ENCODE data around the gene NUAK2. TPM values are rescaled to one million over a fixed set of nuclear protein-coding genes. Genes with fewer than 3 reads are reported as not detected.

The NUAK2 gene
- total RNA-seq, 1 experiment from 2014 or later, result 25.7 TPM

- ChIA-PET CTCF (interaction anchor here (0.7 to 3.3 kb wide), 6 partner anchors 15 to 167 kb away, joined by 4 to 38 read pairs (median 6); no protein-coding TSS in a partner anchor), POLR2A (interaction anchor here (0.8 to 3.8 kb wide), 4 partner anchors 14 to 45 kb away, joined by 3 to 33 read pairs (median 6); no protein-coding TSS in a partner anchor)
- no TSS peak for BruUV-seq (replicated peaks)
- TF ChIP-seq CTCF (IDR thresholded peaks at IDR 0.05; ENCODE audit: insufficient read depth in 1 of 2, low read depth in 1 of 2, low read length in 1 of 2, severe bottlenecking in 1 of 2, unreplicated experiment in 1 of 2), result no peak
- H3K27me3 Mint-ChIP-seq (ENCODE audit: insufficient read depth, unreplicated experiment), result no peaks in the 10 kb centered on the region
- peak; percentile 86 to 90 for DNase-seq
- H3K4me3 Mint-ChIP-seq (ENCODE audit: unreplicated experiment), result peak overlapping the region; percentile 96
- intact Hi-C loops (cut with micrococcal nuclease; ENCODE audit: unreplicated experiment), result loop anchor here (1.0 kb wide), 1 partner anchor 34 kb away; no protein-coding TSS in a partner anchor
- H3K4me1 Mint-ChIP-seq (ENCODE audit: low read depth, unreplicated experiment), result peaks cover 44% of the 10 kb centered on the region
- Histone ChIP-seq H3K36me3 (ENCODE audit: control insufficient read depth, insufficient read depth, low read length) (no peaks in the 10 kb centered on the region), H3K9me3 (no peaks in the 10 kb centered on the region), H3K27me3 (replicated peaks; ENCODE audit: control insufficient read depth, insufficient read depth, low read length) (no peaks in the 10 kb centered on the region), H3K4me3 (ENCODE audit: low read depth, low read length) (peak overlapping the region; percentile 26), H3K4me1 (peaks cover 55% of the 10 kb centered on the region)
- no peaks in the 10 kb centered on the region for H3K9me3 Mint-ChIP-seq (ENCODE audit: unreplicated experiment)
- peak overlapping the region; percentile 93 for H3K27ac Mint-ChIP-seq (ENCODE audit: unreplicated experiment)
- peaks cover 63% of the 10 kb centered on the region for H3K36me3 Mint-ChIP-seq (ENCODE audit: insufficient read depth, unreplicated experiment)
Observed at GRCh38 chr1:205318231-205318991, 3.1 kb downstream of the NUAK2 start.

GRCh38 chr1:205317311-205317917 is 4.1 kb downstream of the NUAK2 start:
- no peaks in the 10 kb centered on the region for H3K9me3 Mint-ChIP-seq (ENCODE audit: unreplicated experiment)
- H3K4me1 Mint-ChIP-seq (ENCODE audit: low read depth, unreplicated experiment), result peaks cover 43% of the 10 kb centered on the region
- Histone ChIP-seq H3K36me3 (ENCODE audit: control insufficient read depth, insufficient read depth, low read length) (no peaks in the 10 kb centered on the region), H3K27me3 (replicated peaks; ENCODE audit: control insufficient read depth, insufficient read depth, low read length) (no peaks in the 10 kb centered on the region), H3K9me3 (no peaks in the 10 kb centered on the region), H3K4me3 (ENCODE audit: low read depth, low read length) (no peak overlapping the region), H3K4me1 (peaks cover 55% of the 10 kb centered on the region)
- POLR2A ChIA-PET, result interaction anchor here (3.8 kb wide), 1 partner anchor 16 kb away, joined by 33 read pairs; no protein-coding TSS in a partner anchor
- TF ChIP-seq CTCF (IDR thresholded peaks at IDR 0.05; ENCODE audit: insufficient read depth in 1 of 2, low read depth in 1 of 2, low read length in 1 of 2, severe bottlenecking in 1 of 2, unreplicated experiment in 1 of 2), result no peak
- peak overlapping the region; percentile 48 for H3K27ac Mint-ChIP-seq (ENCODE audit: unreplicated experiment)
- H3K27me3 Mint-ChIP-seq (ENCODE audit: insufficient read depth, unreplicated experiment), result no peaks in the 10 kb centered on the region
- BruUV-seq (replicated peaks), result no TSS peak
- DNase-seq, result no peak
- peak overlapping the region; percentile 96 for H3K4me3 Mint-ChIP-seq (ENCODE audit: unreplicated experiment)
- intact Hi-C loops (cut with micrococcal nuclease; ENCODE audit: unreplicated experiment), result no loop called here
- CTCF ChIA-PET, result interaction anchor here (1.3 to 3.3 kb wide), 2 partner anchors 8 to 45 kb away, joined by 4 to 38 read pairs; no protein-coding TSS in a partner anchor
- H3K36me3 Mint-ChIP-seq (ENCODE audit: insufficient read depth, unreplicated experiment), result peaks cover 73% of the 10 kb centered on the region

GRCh38 chr1:205316161-205316566 is 5.4 kb downstream of the NUAK2 start:
- Histone ChIP-seq H3K4me1 (peaks cover 50% of the 10 kb centered on the region), H3K4me3 (ENCODE audit: low read depth, low read length) (no peak overlapping the region), H3K27me3 (replicated peaks; ENCODE audit: control insufficient read depth, insufficient read depth, low read length) (no peaks in the 10 kb centered on the region), H3K9me3 (no peaks in the 10 kb centered on the region), H3K36me3 (ENCODE audit: control insufficient read depth, insufficient read depth, low read length) (no peaks in the 10 kb centered on the region)
- Mint-ChIP-seq H3K4me1 (ENCODE audit: low read depth, unreplicated experiment) (peaks cover 43% of the 10 kb centered on the region), H3K4me3 (ENCODE audit: unreplicated experiment) (no peak overlapping the region), H3K27ac (ENCODE audit: unreplicated experiment) (no peak overlapping the region), H3K36me3 (ENCODE audit: insufficient read depth, unreplicated experiment) (peaks cover 75% of the 10 kb centered on the region), H3K27me3 (ENCODE audit: insufficient read depth, unreplicated experiment) (no peaks in the 10 kb centered on the region), H3K9me3 (ENCODE audit: unreplicated experiment) (no peaks in the 10 kb centered on the region)
- intact Hi-C loops (cut with micrococcal nuclease; ENCODE audit: unreplicated experiment), result no loop called here
- ChIA-PET CTCF (interaction anchor here (1.4 kb wide), 2 partner anchors 9 to 169 kb away, joined by 3 to 4 read pairs; no protein-coding TSS in a partner anchor), POLR2A (no interaction called here)
- DNase-seq, result no peak
- TF ChIP-seq CTCF (IDR thresholded peaks at IDR 0.05; ENCODE audit: insufficient read depth in 1 of 2, low read depth in 1 of 2, low read length in 1 of 2, severe bottlenecking in 1 of 2, unreplicated experiment in 1 of 2), result no peak
- no TSS peak for BruUV-seq (replicated peaks)
